K562 (cell line): ENCODE results near the gene CD160. TPM values are rescaled to one million over a fixed set of nuclear protein-coding genes. Genes with fewer than 3 reads are reported as not detected.

ENCODE experiments used
- ATAC-seq: fragments of 200-7000 bp; cut with Tn5 transposase; 3 replicates; pipeline ENCODE4 v1.9.1; 2020; ENCODE audit warnings: moderate library complexity
- BruUV-seq: library from RNA; stranded (reverse); fragments of 400-500 nt; replicated peaks from 2 replicates; lab custom pipeline; 2021; lab: Mats Ljungman, UMichigan
- CTCF ChIA-PET: fragments of 300-600 bp; formaldehyde crosslinking; extraction: SDS; loops from one replicate; lab custom pipeline; 2021; ENCODE audit warnings: low intra/inter-chr PET ratio; lab: Yijun Ruan, JAX
- POLR2A ChIA-PET: fragments of 300-600, 350-650 bp; sonication (Branson Sonifier 250); formaldehyde crosslinking; extraction: SDS; loops from one replicate; lab custom pipeline; 2021; ENCODE audit warnings: antibody characterized with exemption, inconsistent platforms; lab: Yijun Ruan, JAX
- DNase-seq, 4 experiments: peaks; one replicate each; pipeline versions ENCODE4 v3.0.0 to v3.0.0-alpha.2; 2011 to 2018; ENCODE audit warnings: low spot score in 3 of 4, mixed read lengths in 3 of 4; ENCODE audit errors: extremely low read depth in 1 of 4
- FAIRE-seq: peaks from 2 replicates; lab custom pipeline; 2011; peaks lifted over from hg19 to GRCh38; lab: Jason Lieb, UNC
- H2AFZ ChIP-seq: 2 replicates; pipeline ENCODE4 v1.6.0; 2011; ENCODE audit warnings: low read depth, low read length, control low read depth, inconsistent platforms
- H3K27ac ChIP-seq: fragments of 200-600 bp; 3 replicates; pipeline ENCODE4 v1.8.0; 2011; ENCODE audit warnings: low read depth, mild to moderate bottlenecking, control low read depth, inconsistent platforms, low read length, moderate library complexity, mixed read lengths; ENCODE audit errors: extremely low read depth
- H3K27me3 ChIP-seq, 2 experiments: fragments of 300-600 bp in 1 of 2; 2 replicates in 1 of 2; 3 replicates in 1 of 2; pipeline versions ENCODE4 v1.6.0 to v1.8.0; 2011; ENCODE audit warnings: inconsistent platforms in 2 of 2, low read length in 2 of 2, mild to moderate bottlenecking in 1 of 2, mixed read lengths in 1 of 2, moderate library complexity in 1 of 2; ENCODE audit not compliant: control insufficient read depth in 2 of 2, insufficient read depth in 2 of 2
- H3K36me3 ChIP-seq: fragments of 300-600 bp; 3 replicates; pipeline ENCODE4 v1.8.0; 2011; ENCODE audit warnings: mild to moderate bottlenecking, low read length, inconsistent platforms; ENCODE audit not compliant: control insufficient read depth, insufficient read depth
- H3K4me1 ChIP-seq, 2 experiments: fragments of 200-600 bp in 1 of 2; replicated peaks in 1 of 2; 2 replicates in 1 of 2; 3 replicates in 1 of 2; pipeline versions ENCODE4 v1.5.1 to v1.8.0; 2011; ENCODE audit warnings: inconsistent platforms in 2 of 2, low read length in 2 of 2, mild to moderate bottlenecking in 1 of 2, mixed read lengths in 1 of 2, moderate library complexity in 1 of 2; ENCODE audit not compliant: control insufficient read depth in 2 of 2, insufficient read depth in 2 of 2
- H3K4me2 ChIP-seq: 2 replicates; pipeline ENCODE4 v1.6.1; 2011; ENCODE audit warnings: low read length, control low read depth, inconsistent platforms, mixed read lengths; ENCODE audit not compliant: insufficient read depth
- H3K4me3 ChIP-seq: fragments of 200-600 bp; sonication (generic), shearing (Covaris generic); 2 replicates; pipeline ENCODE4 v1.5.1; 2016; ENCODE audit warnings: control low read depth, inconsistent platforms
- H3K79me2 ChIP-seq: fragments of 200-600 bp; 3 replicates; pipeline ENCODE4 v1.8.0; 2011; ENCODE audit warnings: low read length, inconsistent platforms; ENCODE audit not compliant: control insufficient read depth, insufficient read depth
- H3K9ac ChIP-seq, 2 experiments: 2 replicates each; pipeline versions ENCODE4 v1.6.0 to v1.6.1; 2011; ENCODE audit warnings: low read depth in 2 of 2, low read length in 2 of 2, control low read depth in 1 of 2, inconsistent platforms in 1 of 2, mild to moderate bottlenecking in 1 of 2, mixed read lengths in 1 of 2; ENCODE audit not compliant: insufficient read depth in 1 of 2
- H3K9me1 ChIP-seq: one replicate; pipeline ENCODE4 v1.6.0; 2011; ENCODE audit warnings: inconsistent platforms, mild to moderate bottlenecking, low read length, moderate library complexity; ENCODE audit not compliant: control insufficient read depth, insufficient read depth
- H3K9me3 ChIP-seq: replicated peaks from 2 replicates; pipeline ENCODE4 v1.5.1; 2011; ENCODE audit warnings: low read depth, low read length, inconsistent platforms; ENCODE audit not compliant: control insufficient read depth, insufficient read depth
- H4K20me1 ChIP-seq: replicated peaks from 2 replicates; pipeline ENCODE4 v1.6.1; 2011; ENCODE audit warnings: low read length, inconsistent platforms, mixed read lengths; ENCODE audit not compliant: control insufficient read depth, insufficient read depth
- BDP1 ChIP-seq: IDR thresholded peaks from 3 replicates; pipeline ENCODE4 v1.6.1; 2011; ENCODE audit not compliant: insufficient read length, insufficient read depth
- DACH1 ChIP-seq: fragments of 450-650 bp; IDR thresholded peaks from 2 replicates; pipeline ENCODE4 v1.6.1; 2018; ENCODE audit not compliant: partially characterized antibody
- ETV5 ChIP-seq: sonication (generic); formaldehyde crosslinking; IDR thresholded peaks from 2 replicates; pipeline ENCODE4 v1.4.0; 2020; ENCODE audit warnings: low read depth, mild to moderate bottlenecking, missing genetic modification reagents
- FOXO4 ChIP-seq: fragments of 450-650 bp; formaldehyde crosslinking; IDR thresholded peaks from 2 replicates; pipeline ENCODE4 v1.4.0; 2020; ENCODE audit warnings: mild to moderate bottlenecking, moderate library complexity
- HIVEP1 ChIP-seq: fragments of 250-450 bp; sonication (Bioruptor Pico); IDR thresholded peaks from 2 replicates; pipeline ENCODE4 v1.4.0; 2020; ENCODE audit warnings: mild to moderate bottlenecking
- IRF9 ChIP-seq: fragments of 450-650 bp; IDR thresholded peaks from 2 replicates; pipeline ENCODE4 v1.6.1; 2016; ENCODE audit warnings: missing biosample characterization, missing genetic modification characterization
- KLF13 ChIP-seq: fragments of 450-650 bp; IDR thresholded peaks from 2 replicates; pipeline ENCODE4 v1.6.1; 2016; ENCODE audit warnings: missing genetic modification characterization, low read depth, mild to moderate bottlenecking, missing compliant biosample characterization, moderate library complexity, borderline replicate concordance
- NR2F6 ChIP-seq: fragments of 450-650 bp; formaldehyde crosslinking; IDR thresholded peaks from 2 replicates; pipeline ENCODE4 v1.4.0; 2020; ENCODE audit warnings: mild to moderate bottlenecking
- NR4A1 ChIP-seq, 2 experiments: fragments of 250-450 bp in 1 of 2; fragments of 450-650 bp in 1 of 2; sonication (Bioruptor Pico) in 1 of 2; IDR thresholded peaks; 2 replicates each; pipeline versions ENCODE4 v1.4.0 to v1.6.1; 2016 to 2020; ENCODE audit warnings: mild to moderate bottlenecking in 2 of 2, missing compliant biosample characterization in 1 of 2, missing genetic modification characterization in 1 of 2, moderate library complexity in 1 of 2
- PTRF ChIP-seq: fragments of 450-650 bp; IDR thresholded peaks from 2 replicates; pipeline ENCODE4 v1.6.1; 2016; ENCODE audit warnings: mild to moderate bottlenecking, missing genetic modification characterization, missing compliant biosample characterization
- SETDB1 ChIP-seq: IDR thresholded peaks from one replicate; pipeline ENCODE4 v1.6.1; 2012; ENCODE audit warnings: low read length, control low read depth, inconsistent platforms
- SNRNP70 ChIP-seq: fragments of 200-400 bp; formaldehyde crosslinking; optimal IDR thresholded peaks from 2 replicates; pipeline ENCODE3; 2017; ENCODE audit warnings: low read depth, low read length
- TEAD4 ChIP-seq, 2 experiments: sonication (generic) in 1 of 2; formaldehyde crosslinking in 1 of 2; IDR thresholded peaks; 2 replicates each; pipeline versions ENCODE4 v1.6.1 to v1.8.0; 2012 to 2022; ENCODE audit warnings: borderline replicate concordance in 1 of 2, inconsistent platforms in 1 of 2, low read length in 1 of 2, mild to moderate bottlenecking in 1 of 2, missing genetic modification reagents in 1 of 2
- U2AF1 ChIP-seq: fragments of 200-400 bp; formaldehyde crosslinking; optimal IDR thresholded peaks from 2 replicates; pipeline ENCODE3; 2017; ENCODE audit warnings: mild to moderate bottlenecking, low read depth, low read length, moderate library complexity
- WGBS: fragments of 100-300 bp; shearing (Covaris generic); methylation state at CpG from one replicate; pipeline ENCODE4 v1.1.6; 2016; ENCODE audit warnings: low coverage, mixed read lengths; ENCODE audit not compliant: insufficient coverage; ENCODE audit errors: missing lambda C conversion rate; 5-methylcytosine and 5-hydroxymethylcytosine counted together
- in situ Hi-C: fragments of 300-500 bp; cut with MboI; formaldehyde crosslinking; loops from 4 replicates; pipeline ENCODE4 v1.15.0; 2018; ENCODE audit warnings: inconsistent platforms, mixed read lengths
- intact Hi-C: fragments of 100-400 bp; cut with micrococcal nuclease; formaldehyde crosslinking; loops from 2 replicates; pipeline ENCODE4 v1.14.2; 2022
- polyA plus RNA-seq, 8 experiments: library from polyadenylated mRNA; depleted of rRNA in 4 of 8; stranded (reverse) in 5 of 8; unstranded in 3 of 8; fragments of >200 nt; fragmentation: Nextera tagmentation in 2 of 8; fragmentation: Illumina TruSeq in 1 of 8; extraction: Ambion mirVana in 2 of 8; extraction: Trizol in 1 of 8; gene quantifications; 2 replicates each; pipeline versions ENCODE4 v1.2.1 to v1.2.3, GENCODE V29; 2011 to 2014; ENCODE audit warnings: inconsistent platforms in 1 of 8, missing spikeins in 1 of 8
- total RNA-seq, 7 experiments: library from RNA; depleted of rRNA in 6 of 7; stranded (reverse); fragments of >200 nt in 6 of 7; fragmentation: Illumina TruSeq in 2 of 7; extraction: Trizol in 2 of 7; gene quantifications; 2 replicates each; pipeline versions ENCODE4 v1.2.1 to v1.2.3, GENCODE V29; 2011 to 2021; ENCODE audit warnings: low replicate concordance in 1 of 7
- TF ChIP-seq, protein P1 (sequence below): fragments of 450-650 bp; formaldehyde crosslinking; IDR thresholded peaks from 2 replicates; pipeline ENCODE4 v1.4.0; 2022; ENCODE audit warnings: missing genetic modification characterization
- TF ChIP-seq, protein P2 (sequence below): IDR thresholded peaks from 2 replicates; pipeline ENCODE4 v1.6.1; 2016; ENCODE audit warnings: missing genetic modification characterization, missing compliant biosample characterization

The CD160 gene
- total and polyA plus RNA-seq, 9 of the 15 experiments (the other 6 are each of a cell fraction or from before 2014, with no cell fraction given) = 0.01 TPM; not detected in 8

DNA sequence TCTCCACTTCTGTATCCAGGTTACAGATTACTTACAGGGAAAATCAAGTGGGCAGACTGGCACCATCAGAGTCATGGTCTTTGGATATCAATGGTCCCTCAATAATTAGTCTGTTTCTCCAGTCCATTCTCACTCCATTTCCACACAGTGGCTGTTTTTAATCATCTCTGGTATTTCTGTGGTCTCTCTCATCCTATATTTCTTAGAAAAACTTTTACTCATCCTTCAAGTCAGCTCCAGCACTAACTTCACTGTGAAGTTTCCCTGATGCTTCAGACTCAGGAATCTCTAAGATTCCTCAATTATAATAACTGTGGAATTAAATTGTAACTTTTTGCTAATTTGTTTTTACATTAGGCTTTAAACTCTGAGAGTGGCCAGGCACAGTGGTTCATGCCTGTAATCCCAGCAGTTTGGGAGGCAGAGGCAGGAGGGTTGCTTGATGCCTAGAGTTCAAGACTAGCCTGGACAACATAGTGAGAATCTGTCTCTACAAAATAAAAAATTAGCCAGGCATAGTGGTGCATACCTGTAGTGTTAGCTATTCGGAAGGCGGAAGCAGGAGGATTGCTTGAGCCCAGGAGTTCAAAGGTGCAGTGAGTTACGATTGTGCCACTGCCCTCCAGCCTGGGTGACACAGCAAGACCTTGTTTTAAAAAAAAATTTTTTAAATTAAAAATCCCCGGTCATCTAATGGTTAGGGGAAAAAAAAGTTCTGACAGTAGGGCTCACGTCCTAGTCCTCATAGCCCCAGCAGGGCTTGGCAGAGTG is 10.6 kb downstream of the CD160 start:
- in situ Hi-C loops (no loop called here), intact Hi-C loops (loop anchor here (10.0 kb wide), 1 partner anchor 285 kb away; no protein-coding TSS in a partner anchor)
- no peak overlapping the region for H3K27ac ChIP-seq
- H3K4me2 ChIP-seq = no peak overlapping the region
- CTCF ChIA-PET = no interaction called here
- H3K4me3 ChIP-seq = no peak overlapping the region
- H3K27me3 ChIP-seq = no peaks in the 10 kb centered on the region
- no peak overlapping the region for H3K9ac ChIP-seq
- FAIRE-seq = no peak
- H2AFZ ChIP-seq = no peak overlapping the region
- H3K9me1 ChIP-seq = no peaks in the 10 kb centered on the region
- POLR2A ChIA-PET = no interaction called here
- no TSS peak for BruUV-seq
- H3K4me1 ChIP-seq = peaks cover 0 to 5% of the 10 kb centered on the region in 2 experiments; a peak in 1 of 5 replicates
- no peaks in the 10 kb centered on the region for H3K36me3 ChIP-seq
- DNase-seq = no peak
- no peak for ATAC-seq
- WGBS = 63% methylated on average over 5 of the region's 5 CpGs
- H3K79me2 ChIP-seq = no peaks in the 10 kb centered on the region
- no peaks in the 10 kb centered on the region for H3K9me3 ChIP-seq
- H4K20me1 ChIP-seq = no peaks in the 10 kb centered on the region
- TF ChIP-seq, protein P1, sequence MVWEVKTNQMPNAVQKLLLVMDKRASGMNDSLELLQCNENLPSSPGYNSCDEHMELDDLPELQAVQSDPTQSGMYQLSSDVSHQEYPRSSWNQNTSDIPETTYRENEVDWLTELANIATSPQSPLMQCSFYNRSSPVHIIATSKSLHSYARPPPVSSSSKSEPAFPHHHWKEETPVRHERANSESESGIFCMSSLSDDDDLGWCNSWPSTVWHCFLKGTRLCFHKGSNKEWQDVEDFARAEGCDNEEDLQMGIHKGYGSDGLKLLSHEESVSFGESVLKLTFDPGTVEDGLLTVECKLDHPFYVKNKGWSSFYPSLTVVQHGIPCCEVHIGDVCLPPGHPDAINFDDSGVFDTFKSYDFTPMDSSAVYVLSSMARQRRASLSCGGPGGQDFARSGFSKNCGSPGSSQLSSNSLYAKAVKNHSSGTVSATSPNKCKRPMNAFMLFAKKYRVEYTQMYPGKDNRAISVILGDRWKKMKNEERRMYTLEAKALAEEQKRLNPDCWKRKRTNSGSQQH = no peak
- TF ChIP-seq ETV5 (no peak), HIVEP1 (no peak), BDP1 (no peak), TEAD4 (IDR thresholded peaks at IDR 0.05; ENCODE audit: low read length) (no peak), TEAD4 (CRISPR knock-in tag; IDR thresholded peaks at IDR 0.05; ENCODE audit: borderline replicate concordance) (no peak), U2AF1 (no peak), PTRF (tag) (no peak), KLF13 (tag) (no peak), DACH1 (no peak), IRF9 (tag) (no peak), SETDB1 (no peak), NR2F6 (CRISPR knock-in tag) (no peak), SNRNP70 (no peak), NR4A1 (CRISPR knock-in tag; IDR thresholded peaks at IDR 0.05) (no peak), NR4A1 (tag; IDR thresholded peaks at IDR 0.05) (no peak), FOXO4 (CRISPR knock-in tag) (no peak)
- TF ChIP-seq, protein P2, sequence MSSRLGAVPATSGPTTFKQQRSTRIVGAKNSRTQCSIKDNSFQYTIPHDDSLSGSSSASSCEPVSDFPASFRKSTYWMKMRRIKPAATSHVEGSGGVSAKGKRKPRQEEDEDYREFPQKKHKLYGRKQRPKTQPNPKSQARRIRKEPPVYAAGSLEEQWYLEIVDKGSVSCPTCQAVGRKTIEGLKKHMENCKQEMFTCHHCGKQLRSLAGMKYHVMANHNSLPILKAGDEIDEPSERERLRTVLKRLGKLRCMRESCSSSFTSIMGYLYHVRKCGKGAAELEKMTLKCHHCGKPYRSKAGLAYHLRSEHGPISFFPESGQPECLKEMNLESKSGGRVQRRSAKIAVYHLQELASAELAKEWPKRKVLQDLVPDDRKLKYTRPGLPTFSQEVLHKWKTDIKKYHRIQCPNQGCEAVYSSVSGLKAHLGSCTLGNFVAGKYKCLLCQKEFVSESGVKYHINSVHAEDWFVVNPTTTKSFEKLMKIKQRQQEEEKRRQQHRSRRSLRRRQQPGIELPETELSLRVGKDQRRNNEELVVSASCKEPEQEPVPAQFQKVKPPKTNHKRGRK (tag) = no peak
